A549 treated with CpdA at 1 μM for 4 hours (cell line): ENCODE results near the gene ADAM17. TPM values are rescaled to one million over a fixed set of nuclear protein-coding genes. Genes with fewer than 3 reads are reported as not detected.

Experiments used
- total RNA-seq: library from RNA; stranded (reverse); fragments of 200-300 nt; extraction: Qiagen RNA extraction; gene quantifications from 5 replicates; pipeline ENCODE4 v1.2.3, GENCODE V29; 2022; ENCODE audit warnings: low read depth

Gene ADAM17
- total RNA-seq: 26.5 to 42.3 TPM (median 30.3 TPM) in 5 replicates

DNA sequence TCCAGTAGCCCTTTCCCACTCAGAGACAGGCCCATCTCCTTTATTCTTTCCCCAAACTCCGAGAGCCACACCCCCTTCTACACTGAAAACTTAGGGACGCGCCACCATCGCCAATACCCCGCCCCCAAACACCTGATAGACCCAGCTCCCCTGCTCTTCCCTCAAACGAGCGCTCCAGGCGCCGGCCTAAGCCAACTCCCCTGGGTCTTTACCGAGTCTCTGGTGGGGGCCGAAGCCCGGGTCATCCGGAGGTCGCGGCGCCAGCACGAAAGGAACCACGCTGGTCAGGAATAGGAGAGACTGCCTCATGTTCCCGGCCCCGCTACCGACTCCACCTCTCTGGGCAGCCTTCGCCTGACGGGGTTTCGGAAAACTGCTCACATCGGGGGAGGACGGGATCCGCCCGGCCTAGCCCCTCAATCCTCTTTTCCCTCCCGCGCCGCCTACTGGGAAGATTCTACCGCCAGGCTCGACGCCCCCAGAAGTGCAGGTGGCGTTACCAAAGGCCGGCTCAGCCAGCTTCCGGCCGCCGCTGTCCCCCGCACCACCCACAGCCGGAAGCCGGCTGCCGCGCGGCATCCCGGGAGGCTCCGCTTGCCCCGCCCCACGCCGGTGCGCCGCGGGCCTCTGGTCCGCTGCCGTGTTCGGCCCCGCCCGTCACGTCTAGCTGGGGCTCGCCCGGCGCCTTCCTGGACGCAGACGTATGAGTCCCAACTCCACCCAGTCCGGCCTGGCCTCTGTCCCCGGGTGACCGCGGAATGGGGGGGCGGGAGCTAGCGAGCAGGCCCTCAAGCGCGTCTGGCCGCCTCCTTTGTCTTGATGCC is at the start of gene ADAM17:
TSS of gene ADAM17 (minus strand) at position 534 of the 824 bp plus-strand sequence. CDS start at position 309, 225 bp downstream.

DNA sequence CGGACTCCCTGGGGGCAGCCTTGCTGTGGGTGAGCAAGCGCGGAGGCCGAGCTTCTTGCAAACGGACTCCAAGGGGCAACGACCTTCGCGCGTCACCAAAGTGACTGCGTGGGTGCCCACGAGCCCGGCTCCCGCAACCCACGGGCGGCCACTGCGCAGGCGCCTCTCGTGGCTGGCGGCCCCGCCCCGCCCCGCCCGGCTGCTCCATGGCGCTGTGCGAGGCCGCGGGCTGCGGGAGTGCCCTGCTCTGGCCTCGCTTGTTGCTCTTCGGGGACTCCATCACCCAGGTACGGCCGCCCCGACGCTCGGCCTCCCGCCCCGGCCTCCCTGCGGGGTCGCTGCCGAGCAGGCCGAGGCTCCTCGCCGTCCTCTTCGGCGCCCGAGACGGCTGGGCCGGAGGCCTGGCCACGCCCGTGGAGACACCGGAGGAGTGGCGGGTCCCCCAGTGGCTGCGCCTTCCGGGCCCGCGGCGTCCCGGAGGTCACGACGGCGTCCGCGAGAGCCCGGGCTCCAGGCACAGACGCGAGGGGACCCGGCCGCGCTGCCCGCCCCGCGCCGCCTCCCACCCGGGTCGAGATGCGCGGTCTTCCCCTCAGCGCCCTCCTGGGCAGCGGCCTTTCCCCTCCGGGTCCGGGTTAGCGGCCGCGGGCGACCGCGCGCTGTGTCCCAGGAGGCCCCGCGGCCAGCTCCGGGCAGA is 81.1 kb downstream of the ADAM17 start, which contains the start of gene IAH1:
TSS of gene IAH1 (plus strand) at position 191 of the 697 bp plus-strand sequence. CDS start at position 207, 16 bp downstream.

Other genes with a start within 250 kb of the ADAM17 start
- gene ITGB1BP1, start 132.3 kb downstream of the ADAM17 start, total RNA-seq: 148 to 181 TPM (median 160 TPM) in 5 replicates
- gene CPSF3, start 132.2 kb downstream of the ADAM17 start, total RNA-seq: 49.4 to 64.1 TPM (median 54.5 TPM) in 5 replicates
- gene IAH1, start 81.3 kb downstream of the ADAM17 start, total RNA-seq: 78.4 to 97.6 TPM (median 94.7 TPM) in 5 replicates
- gene YWHAQ, start 75.2 kb upstream of the ADAM17 start, total RNA-seq: 623 to 677 TPM (median 635 TPM) in 5 replicates